Hepatic stellate cell (primary cell): ENCODE data around the gene ZDHHC9.

Source experiments
- DNase-seq: peaks from one replicate; pipeline ENCODE4 v3.0.0; 2011; ENCODE audit warnings: low spot score

ZDHHC9 gene

DNA sequence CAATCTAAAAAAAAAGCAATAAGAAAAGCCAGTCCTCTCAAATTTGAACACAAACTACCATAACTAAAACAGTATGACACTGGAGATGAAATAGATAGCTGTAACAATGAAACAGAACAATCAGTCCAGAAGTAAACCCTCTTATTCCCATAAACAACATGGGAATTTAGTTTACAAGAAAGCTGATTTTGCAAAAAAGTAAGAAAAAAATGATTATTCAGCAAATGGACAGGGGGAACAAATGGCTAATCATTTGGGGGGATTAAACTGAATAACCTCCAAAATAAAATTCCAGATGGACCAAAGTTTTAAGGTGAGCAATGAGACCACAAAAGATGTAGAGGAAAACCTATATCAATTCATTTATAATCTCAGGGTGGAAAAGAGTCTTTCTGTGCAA is 80.0 kb downstream of the ZDHHC9 start:
- DNase-seq = no peak

DNA sequence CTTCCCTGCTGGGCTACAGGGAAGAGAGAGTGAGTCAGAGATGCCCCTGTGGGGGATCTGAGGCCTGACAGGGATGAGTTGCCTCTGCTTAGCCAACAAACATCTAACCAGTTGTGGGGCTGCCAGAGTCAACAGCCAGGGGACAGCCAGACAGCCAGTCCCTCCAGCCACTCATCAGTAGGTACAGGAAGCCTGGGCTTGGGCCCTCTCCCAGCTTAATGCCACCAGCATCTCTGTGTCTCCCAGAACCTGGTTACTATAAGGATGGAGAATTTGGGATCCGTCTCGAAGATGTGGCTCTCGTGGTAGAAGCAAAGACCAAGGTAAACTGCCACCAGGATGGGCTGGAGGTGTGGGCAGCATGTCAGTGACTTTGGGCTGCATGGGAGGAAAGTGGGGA is 81.2 kb downstream of the ZDHHC9 start:
- DNase-seq = no peak

DNA sequence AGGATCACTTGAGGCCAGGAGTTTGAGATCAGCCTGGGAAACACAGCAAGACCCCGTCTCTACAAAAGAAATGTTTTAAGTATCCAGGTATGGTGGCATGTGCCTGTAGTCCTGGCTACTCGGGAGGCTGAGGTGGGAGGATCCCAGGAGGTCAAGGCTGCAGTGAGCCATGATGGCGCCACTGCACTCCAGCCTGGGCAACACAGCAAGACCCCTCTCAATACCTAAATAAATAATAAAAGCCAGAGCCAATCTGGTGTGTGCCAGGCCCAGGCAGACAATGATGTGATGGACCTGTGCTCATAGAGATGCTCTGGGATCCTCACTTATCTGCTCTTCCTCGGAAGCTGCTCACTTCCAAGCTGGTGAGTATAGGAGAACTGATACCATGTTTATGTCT is 82.1 kb downstream of the ZDHHC9 start:
- no peak for DNase-seq

DNA sequence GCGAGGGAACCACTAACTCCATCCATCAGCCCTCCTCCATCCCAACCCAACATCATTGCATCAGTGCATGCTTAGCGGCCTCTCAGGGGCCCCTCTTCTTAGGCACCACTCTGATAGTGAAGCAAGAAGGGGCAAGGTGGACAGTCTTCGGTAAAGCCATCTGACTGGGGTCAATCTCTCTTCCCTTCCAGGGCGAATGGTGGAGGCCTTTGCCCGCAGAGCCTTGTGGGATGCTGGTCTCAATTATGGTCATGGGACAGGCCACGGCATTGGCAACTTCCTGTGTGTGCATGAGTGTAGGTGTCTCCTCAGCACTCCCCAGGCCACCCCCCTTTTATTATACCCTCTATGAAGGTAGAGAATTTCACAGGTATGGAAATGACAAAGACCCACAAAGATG is 82.7 kb downstream of the ZDHHC9 start:
- no peak for DNase-seq

DNA sequence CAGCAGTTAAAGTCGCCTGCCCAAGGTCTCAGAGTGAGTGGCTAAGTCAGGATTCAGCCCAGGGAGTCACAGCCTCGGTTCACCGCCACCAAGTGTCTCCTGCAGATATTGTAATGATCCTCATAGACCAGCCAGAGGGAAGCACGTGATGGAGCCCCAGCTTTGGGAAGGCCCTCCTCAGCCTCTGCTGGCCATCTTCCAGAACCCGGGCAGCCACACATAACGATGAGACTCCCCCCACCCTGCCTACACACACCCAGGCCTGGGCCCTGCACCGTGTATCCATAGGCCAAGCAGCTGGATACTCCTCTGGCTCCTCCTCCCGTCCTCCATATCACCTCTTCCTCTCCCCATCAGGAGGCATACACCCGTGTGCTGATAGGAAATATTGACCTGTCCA is 83.5 kb downstream of the ZDHHC9 start:
- DNase-seq = no peak

DNA sequence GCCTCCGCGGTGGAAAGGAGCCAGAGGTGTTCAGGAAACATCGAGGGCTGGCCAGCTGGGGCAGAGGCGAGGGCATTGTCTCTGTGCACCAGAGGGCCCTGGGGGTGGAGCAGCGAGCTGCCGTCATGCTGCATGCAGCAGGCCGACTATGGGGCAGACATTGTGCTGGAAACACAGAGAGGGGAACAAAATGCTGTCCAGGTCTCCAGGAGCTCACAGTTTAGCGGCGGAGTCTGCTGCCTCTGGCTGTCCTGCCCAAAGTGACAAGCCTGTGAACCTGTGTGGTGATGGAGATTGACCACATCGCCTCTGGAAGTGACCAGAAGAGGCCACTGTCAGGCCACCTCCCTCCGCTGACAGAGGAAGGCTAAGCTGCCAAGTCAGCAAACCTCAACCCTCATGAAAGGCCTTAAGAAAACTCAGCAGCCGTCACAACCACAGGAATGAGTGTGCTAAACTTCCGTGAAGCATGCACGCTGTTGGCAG is 84.1 kb downstream of the ZDHHC9 start:
- DNase-seq = no peak

DNA sequence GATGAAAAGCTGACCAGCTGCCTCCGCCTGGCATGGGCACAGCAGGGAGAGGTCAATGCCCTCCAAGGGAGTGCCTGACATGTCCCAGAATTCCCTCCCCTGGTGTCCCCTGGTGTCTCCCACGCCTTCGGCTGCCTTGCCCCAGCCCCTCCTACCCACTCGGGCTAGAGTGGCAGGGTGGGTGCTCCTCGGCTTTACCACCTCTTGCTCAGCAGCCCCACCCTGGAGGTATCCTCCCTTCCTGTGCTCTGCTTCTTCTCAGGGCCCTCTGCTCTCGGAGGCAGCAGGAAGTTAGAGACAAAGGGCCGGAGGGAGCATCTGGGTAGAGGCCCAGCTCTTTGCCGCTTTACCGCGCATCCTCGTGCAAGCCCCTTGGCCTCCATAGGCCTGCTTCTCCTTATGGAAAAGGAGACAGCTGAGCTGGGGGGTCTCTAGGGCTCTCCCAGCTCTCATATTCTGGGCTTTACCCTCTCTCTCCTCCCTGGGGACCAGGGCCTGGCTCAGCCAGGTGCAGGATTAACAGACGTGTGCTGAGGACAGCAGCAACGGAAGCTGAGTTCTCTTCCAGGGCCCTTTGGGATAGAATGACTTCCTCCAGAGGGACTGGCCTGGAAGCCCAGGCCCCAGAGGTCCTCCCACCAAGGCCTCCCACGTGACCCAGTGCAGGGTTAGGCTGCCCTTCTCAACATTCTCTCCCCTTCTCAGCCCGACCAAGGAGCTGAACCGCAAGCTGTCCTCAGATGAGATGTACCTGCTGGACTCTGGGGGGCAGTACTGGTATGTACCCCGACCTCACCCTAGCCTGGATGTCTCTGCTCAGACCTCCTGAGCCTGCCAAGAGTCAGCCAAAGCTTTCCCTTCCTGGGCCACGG is 87.7 kb downstream of the ZDHHC9 start:
- no peak for DNase-seq

DNA sequence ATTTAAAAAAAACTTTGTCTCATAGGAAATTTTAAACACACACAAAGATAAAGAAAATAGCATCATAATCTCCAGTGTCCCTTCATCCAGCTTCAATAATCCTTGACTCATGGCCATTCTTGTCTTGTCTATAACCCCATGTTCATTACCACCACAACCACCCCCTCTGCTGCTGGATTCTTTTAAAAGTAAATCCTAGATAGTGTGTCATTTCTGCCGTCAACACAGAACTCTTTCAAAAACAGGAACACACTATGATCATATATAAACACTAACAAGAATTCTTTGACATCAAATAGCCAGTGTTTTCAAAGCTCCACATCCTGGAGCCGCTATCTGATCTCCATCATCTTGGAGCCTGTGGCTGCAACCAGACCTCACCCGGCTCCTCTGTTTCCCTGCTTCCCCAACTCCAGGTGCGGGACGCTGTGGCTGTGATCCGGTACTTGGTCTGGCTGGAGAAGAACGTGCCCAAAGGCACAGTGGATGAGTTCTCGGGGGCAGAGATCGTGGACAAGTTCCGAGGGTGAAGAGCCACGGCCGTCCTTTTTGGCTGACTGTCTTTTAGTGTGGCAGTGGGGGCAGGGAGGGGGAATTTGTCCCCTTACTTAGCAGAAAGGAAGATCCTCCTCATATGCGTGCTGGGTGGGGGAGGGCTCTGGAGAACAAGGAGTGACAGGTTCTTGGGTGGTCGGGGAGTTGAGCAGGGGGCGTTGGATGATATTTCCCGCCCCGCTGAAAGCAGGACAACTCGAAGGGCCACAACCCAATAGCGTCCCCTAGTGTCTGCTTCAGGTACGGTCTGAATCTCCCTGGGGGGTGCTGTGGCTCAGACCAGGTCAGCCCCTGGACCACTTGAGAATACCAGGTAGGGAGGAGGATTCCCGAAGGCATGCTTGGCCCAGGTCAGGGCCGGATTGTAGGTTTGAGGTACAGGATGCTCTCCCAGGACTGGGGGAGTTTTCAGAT is 89.3 kb downstream of the ZDHHC9 start:
- DNase-seq = no peak
